Measurements from ENCODE around the gene KCTD2. TPM values are rescaled to one million over a fixed set of nuclear protein-coding genes. Genes with fewer than 3 reads are reported as not detected.
A peak's percentile ranks its signal among the peaks of the same experiment; 100 is the strongest.

The KCTD2 gene
- total and polyA plus RNA-seq, 9 of the 15 experiments (the other 6 are each of a cell fraction or from before 2014, with no cell fraction given), result 1.7 to 32.9 (median 15.8) TPM

GRCh38 chr17:75113798-75114551 lies 67.0 kb downstream of the KCTD2 start (continued):
- TF ChIP-seq ZNF224 (CRISPR knock-in tag; IDR thresholded peaks at IDR 0.05) (no peak), NFIX (CRISPR knock-in tag; IDR thresholded peaks at IDR 0.05; ENCODE audit: low read depth) (no peak), XRCC4 (IDR thresholded peaks at IDR 0.05; ENCODE audit: extremely low read depth, insufficient read depth, insufficient read length) (no peak), ZNF146 (CRISPR knock-in tag; IDR thresholded peaks at IDR 0.05; ENCODE audit: unreplicated experiment) (no peak), RFX7 (CRISPR knock-in tag; IDR thresholded peaks at IDR 0.05) (no peak), SAFB (IDR thresholded peaks at IDR 0.05; ENCODE audit: borderline replicate concordance, low read depth, low read length) (no peak), ZNF133 (CRISPR knock-in tag; IDR thresholded peaks at IDR 0.05) (no peak), MXD1 (CRISPR knock-in tag; IDR thresholded peaks at IDR 0.05; ENCODE audit: borderline replicate concordance, poor library complexity, severe bottlenecking) (no peak), PHF21A (IDR thresholded peaks at IDR 0.05; ENCODE audit: borderline replicate concordance, low read depth) (no peak), IRF2 (CRISPR knock-in tag; IDR thresholded peaks at IDR 0.05) (no peak), ATF3 (IDR thresholded peaks at IDR 0.05) (no peak), ATF3 (CRISPR knock-in tag; conservative IDR thresholded peaks at IDR 0.05) (no peak), KAT7 (CRISPR knock-in tag; IDR thresholded peaks at IDR 0.05; ENCODE audit: borderline replicate concordance) (no peak), PHF8 (IDR thresholded peaks at IDR 0.05; ENCODE audit: borderline replicate concordance, low read length) (peak; percentile 48; the same call in 1 of the 2 replicates), STAG1 (CRISPR knock-in tag; IDR thresholded peaks at IDR 0.05; ENCODE audit: borderline replicate concordance) (peak; percentile 47; the same call in 1 of the 2 replicates), ZC3H8 (IDR thresholded peaks at IDR 0.05) (no peak), BACH1 (tag; IDR thresholded peaks at IDR 0.05) (no peak), NCOA1 (IDR thresholded peaks at IDR 0.05; ENCODE audit: low read depth) (no peak), ZNF212 (CRISPR knock-in tag; IDR thresholded peaks at IDR 0.05) (no peak), RAD21 (CRISPR knock-in tag; conservative IDR thresholded peaks at IDR 0.05 in 1 of 2, IDR thresholded peaks at IDR 0.05 in 1 of 2) (peak; percentile 94 to 96), CAMTA2 (CRISPR knock-in tag; conservative IDR thresholded peaks at IDR 0.05) (no peak), DIDO1 (tag; IDR thresholded peaks at IDR 0.05; ENCODE audit: low read depth) (no peak), ZNF778 (CRISPR knock-in tag; IDR thresholded peaks at IDR 0.05) (no peak), NFIC (IDR thresholded peaks at IDR 0.05) (0 out of 2 replicates have a peak, but pooled peaks have one; percentile 8), BCOR (IDR thresholded peaks at IDR 0.05) (no peak), ZNF717 (CRISPR knock-in tag; IDR thresholded peaks at IDR 0.05) (no peak), TRIM28 (IDR thresholded peaks at IDR 0.05) (peak; percentile 32; the same call in 1 of the 2 replicates), ZBTB8A (IDR thresholded peaks at IDR 0.05; ENCODE audit: partially characterized antibody) (no peak), TBP (optimal IDR thresholded peaks at IDR 0.05; ENCODE audit: low read depth, low read length) (peak; percentile 51)
